OCI-LY3 (cell line): Measurements from ENCODE around the gene RAPGEF1.

Experiments
- H2AFZ ChIP-seq: fragments of 200-600, 300-600 bp; shearing (Covaris generic); 2 replicates; pipeline ENCODE4 v1.6.0; 2014; ENCODE audit warnings: antibody characterized with exemption, low read depth, low read length
- H3K27ac ChIP-seq: fragments of 200-600, 300-600 bp; sonication (generic); 2 replicates; pipeline ENCODE4 v1.5.1; 2014; ENCODE audit warnings: mild to moderate bottlenecking, low read length, moderate library complexity, mixed read lengths
- H3K27me3 ChIP-seq: fragments of 200-600, 300-600 bp; sonication (generic); 2 replicates; pipeline ENCODE4 v1.6.1; 2014; ENCODE audit warnings: low read depth, low read length, mixed read lengths
- H3K36me3 ChIP-seq: fragments of 200-600, 300-600 bp; sonication (generic); replicated peaks from 2 replicates; pipeline ENCODE3; 2014; ENCODE audit warnings: low read depth, low read length, mixed read lengths
- H3K4me1 ChIP-seq: fragments of 300-600, 200-600 bp; sonication (generic); 2 replicates; pipeline ENCODE4 v1.6.1; 2014; ENCODE audit warnings: low read length, mixed read lengths
- H3K4me2 ChIP-seq: fragments of 200-600, 300-600 bp; sonication (generic); 2 replicates; pipeline ENCODE4 v1.6.1; 2014; ENCODE audit warnings: low read length, mixed read lengths
- H3K4me3 ChIP-seq: fragments of 300-600, 200-600 bp; sonication (generic); 2 replicates; pipeline ENCODE4 v1.5.1; 2014; ENCODE audit warnings: antibody characterized with exemption, mild to moderate bottlenecking, low read length, moderate library complexity
- H3K79me2 ChIP-seq: fragments of 300-600, 200-600 bp; shearing (Covaris generic); 2 replicates; pipeline ENCODE4 v1.6.1; 2014; ENCODE audit warnings: mild to moderate bottlenecking, low read length, mixed read lengths
- H3K9ac ChIP-seq: fragments of 300-600, 200-600 bp; shearing (Covaris generic); 2 replicates; pipeline ENCODE4 v1.6.0; 2014; ENCODE audit warnings: mild to moderate bottlenecking, low read length, moderate library complexity
- H3K9me3 ChIP-seq: fragments of 200-600, 300-600 bp; shearing (Covaris generic); 2 replicates; pipeline ENCODE4 v1.6.1; 2014; ENCODE audit warnings: low read length, mixed read lengths; ENCODE audit not compliant: insufficient read depth
- H4K20me1 ChIP-seq: fragments of 200-600, 300-600 bp; sonication (generic); 2 replicates; pipeline ENCODE4 v1.6.1; 2016; ENCODE audit warnings: low read length, mixed read lengths; ENCODE audit not compliant: insufficient read depth
- CTCF ChIP-seq: fragments of 200-600, 300-600 bp; sonication (generic); IDR thresholded peaks from 2 replicates; pipeline ENCODE4 v1.5.1; 2014; ENCODE audit warnings: antibody characterized with exemption, low read length, low read depth
- EZH2phosphoT487 ChIP-seq: fragments of 200-600 bp; shearing (Covaris generic); IDR thresholded peaks from 2 replicates; pipeline ENCODE4 v1.6.1; 2018; ENCODE audit warnings: antibody characterized with exemption, mixed run types, low read depth

RAPGEF1 gene

GRCh38 chr9:131539223-131539923, 200.5 kb downstream of the RAPGEF1 start:
- Histone ChIP-seq H3K79me2 (no peaks in the 10 kb centered on the region), H4K20me1 (no peaks in the 10 kb centered on the region), H3K9me3 (peaks cover 11% of the 10 kb centered on the region), H3K27me3 (no peaks in the 10 kb centered on the region), H3K4me2 (no peak overlapping the region), H2AFZ (no peak overlapping the region), H3K36me3 (no peaks in the 10 kb centered on the region), H3K4me3 (no peak overlapping the region), H3K9ac (no peak overlapping the region), H3K4me1 (no peaks in the 10 kb centered on the region), H3K27ac (no peak overlapping the region)
- TF ChIP-seq CTCF: no peak

- Histone ChIP-seq H3K4me2 (no peak overlapping the region), H3K27me3 (no peaks in the 10 kb centered on the region), H3K27ac (no peak overlapping the region), H2AFZ (no peak overlapping the region), H3K4me1 (no peaks in the 10 kb centered on the region), H4K20me1 (no peaks in the 10 kb centered on the region), H3K9me3 (0 out of 2 replicates have a peak, but pooled peaks cover 3% of the 10 kb centered on the region), H3K9ac (no peak overlapping the region), H3K4me3 (no peak overlapping the region), H3K79me2 (no peaks in the 10 kb centered on the region), H3K36me3 (no peaks in the 10 kb centered on the region)
- TF ChIP-seq EZH2phosphoT487 (no peak), CTCF (no peak)
Measured at GRCh38 chr9:131537946-131538345, 201.9 kb downstream of the RAPGEF1 start.

GRCh38 chr9:131534721-131535237, 205.1 kb downstream of the RAPGEF1 start:
- H3K4me1 ChIP-seq: peaks cover 10% of the 10 kb centered on the region; the same call in 1 of the 2 replicates
- no peaks in the 10 kb centered on the region for H4K20me1 ChIP-seq

More at GRCh38 chr9:131534721-131535237, 205.1 kb downstream of the RAPGEF1 start:
- no peak overlapping the region for H3K4me2 ChIP-seq
- H3K27ac ChIP-seq: no peak overlapping the region
- no peaks in the 10 kb centered on the region for H3K27me3 ChIP-seq
- TF ChIP-seq EZH2phosphoT487 (no peak), CTCF (no peak)
- H3K36me3 ChIP-seq: no peaks in the 10 kb centered on the region
- no peak overlapping the region for H2AFZ ChIP-seq
- no peak overlapping the region for H3K4me3 ChIP-seq
- H3K9ac ChIP-seq: no peak overlapping the region
- no peaks in the 10 kb centered on the region for H3K9me3 ChIP-seq
- H3K79me2 ChIP-seq: peaks cover 11% of the 10 kb centered on the region
